H1 (cell line): ENCODE data around the gene PLEKHN1. TPM values are rescaled to one million over a fixed set of nuclear protein-coding genes. Genes with fewer than 3 reads are reported as not detected.

Experiments used
- CTCF ChIA-PET: fragments of 300-600 bp; sonication (Branson Sonifier 250); formaldehyde crosslinking; loops from one replicate; lab custom pipeline; 2021; ENCODE audit not compliant: partially characterized antibody; lab: Charles Lee
- POLR2A ChIA-PET: fragments of 300-600 bp; sonication (Branson Sonifier 250); formaldehyde crosslinking; loops from one replicate; lab custom pipeline; 2021; ENCODE audit warnings: inconsistent platforms; ENCODE audit not compliant: partially characterized antibody; lab: Charles Lee
- DNase-seq, 2 experiments: peaks; one replicate each; pipeline versions ENCODE4 v3.0.0 to v3.0.0-alpha.2; 2010 to 2022; ENCODE audit warnings: low spot score in 2 of 2, low read depth in 1 of 2, mixed read lengths in 1 of 2
- FAIRE-seq: peaks from 2 replicates; lab custom pipeline; 2011; peaks lifted over from hg19 to GRCh38; lab: Jason Lieb, UNC
- H2AFZ ChIP-seq: 2 replicates; pipeline ENCODE4 v1.8.1; 2012; ENCODE audit warnings: low read length, inconsistent platforms
- H2AK5ac ChIP-seq: 2 replicates; pipeline ENCODE4 v1.6.1; 2013; ENCODE audit warnings: low read depth, low read length
- H2BK120ac ChIP-seq: replicated peaks from 2 replicates; pipeline ENCODE3; 2013; ENCODE audit warnings: low read depth, low read length, inconsistent platforms
- H2BK12ac ChIP-seq: 2 replicates; pipeline ENCODE4 v1.6.1; 2013; ENCODE audit warnings: low read depth, low read length
- H2BK15ac ChIP-seq: 2 replicates; pipeline ENCODE4 v1.6.1; 2013; ENCODE audit warnings: low read length
- H2BK20ac ChIP-seq: 2 replicates; pipeline ENCODE4 v1.6.1; 2013; ENCODE audit warnings: low read length
- H2BK5ac ChIP-seq: 2 replicates; pipeline ENCODE4 v1.6.1; 2013; ENCODE audit warnings: low read depth, low read length
- H3K14ac ChIP-seq: 2 replicates; pipeline ENCODE4 v1.6.1; 2013; ENCODE audit warnings: inconsistent platforms; ENCODE audit not compliant: insufficient read length
- H3K18ac ChIP-seq: 2 replicates; pipeline ENCODE4 v1.6.1; 2013; ENCODE audit warnings: low read length; ENCODE audit errors: extremely low read depth
- H3K23ac ChIP-seq: 2 replicates; pipeline ENCODE4 v1.6.1; 2013; ENCODE audit warnings: inconsistent platforms; ENCODE audit not compliant: insufficient read length
- H3K23me2 ChIP-seq: 2 replicates; pipeline ENCODE4 v1.6.1; 2013; ENCODE audit warnings: low read depth, low read length
- H3K27ac ChIP-seq: 2 replicates; pipeline ENCODE4 v1.6.1; 2011; ENCODE audit warnings: low read depth, low read length, inconsistent platforms
- H3K27me3 ChIP-seq, 4 experiments: replicated peaks in 1 of 4; 1 replicate in 1 of 4; 2 replicates in 3 of 4; pipeline versions ENCODE4 v1.6.1 to v1.8.1; 2011 to 2013; ENCODE audit warnings: low read length in 3 of 4, mild to moderate bottlenecking in 3 of 4, inconsistent platforms in 2 of 4, mixed read lengths in 2 of 4, moderate library complexity in 1 of 4; ENCODE audit not compliant: control insufficient read depth in 3 of 4, insufficient read depth in 3 of 4; ENCODE audit errors: extremely low read depth in 1 of 4
- H3K36me3 ChIP-seq, 4 experiments: 2 replicates each; pipeline versions ENCODE4 v1.6.1 to v1.8.1; 2011 to 2013; ENCODE audit warnings: mild to moderate bottlenecking in 4 of 4, low read length in 3 of 4, moderate library complexity in 2 of 4, control low read depth in 1 of 4, inconsistent platforms in 1 of 4; ENCODE audit not compliant: insufficient read depth in 4 of 4, control insufficient read depth in 2 of 4
- H3K4ac ChIP-seq: replicated peaks from 2 replicates; pipeline ENCODE3; 2013; ENCODE audit warnings: low read length, low read depth, mixed read lengths, inconsistent platforms; ENCODE audit not compliant: insufficient read length
- H3K4me1 ChIP-seq, 4 experiments: replicated peaks in 1 of 4; 1 replicate in 1 of 4; 2 replicates in 3 of 4; pipeline versions ENCODE4 v1.6.1 to v1.8.1; 2011 to 2013; ENCODE audit warnings: low read length in 3 of 4, inconsistent platforms in 2 of 4, mixed read lengths in 1 of 4; ENCODE audit not compliant: insufficient read depth in 4 of 4, control insufficient read depth in 3 of 4
- H3K4me2 ChIP-seq, 2 experiments: 2 replicates each; pipeline versions ENCODE4 v1.6.1 to v1.8.1; 2011 to 2013; ENCODE audit warnings: low read depth in 2 of 2, low read length in 2 of 2, control low read depth in 1 of 2, inconsistent platforms in 1 of 2, mild to moderate bottlenecking in 1 of 2; ENCODE audit not compliant: insufficient read depth in 1 of 2
- H3K4me3 ChIP-seq, 4 experiments: fragments of 200-600, 300-600 bp in 1 of 4; sonication (generic), shearing (Covaris generic), sonication (Bioruptor Twin) in 1 of 4; 2 replicates each; pipeline versions ENCODE4 v1.5.1 to v1.8.1; 2011 to 2016; ENCODE audit warnings: low read length in 4 of 4, low read depth in 3 of 4, control low read depth in 2 of 4, inconsistent platforms in 2 of 4, mild to moderate bottlenecking in 2 of 4, mixed read lengths in 1 of 4, moderate library complexity in 1 of 4; ENCODE audit not compliant: insufficient read depth in 2 of 4; ENCODE audit errors: extremely low read depth in 1 of 4
- H3K56ac ChIP-seq: replicated peaks from 2 replicates; pipeline ENCODE3; 2013; ENCODE audit warnings: low read depth, mild to moderate bottlenecking, mixed read lengths, low read length, inconsistent platforms; ENCODE audit not compliant: insufficient read length
- H3K79me1 ChIP-seq: 2 replicates; pipeline ENCODE4 v1.6.1; 2013; ENCODE audit warnings: low read depth, low read length, control low read depth
- H3K79me2 ChIP-seq, 2 experiments: 2 replicates each; pipeline versions ENCODE4 v1.6.1 to v1.8.1; 2012 to 2013; ENCODE audit warnings: low read length in 2 of 2, mild to moderate bottlenecking in 2 of 2, inconsistent platforms in 1 of 2; ENCODE audit not compliant: insufficient read depth in 2 of 2, control insufficient read depth in 1 of 2
- H3K9ac ChIP-seq, 4 experiments: replicated peaks in 1 of 4; 1 replicate in 1 of 4; 2 replicates in 3 of 4; pipeline versions ENCODE4 v1.6.1 to v1.8.1; 2011 to 2013; ENCODE audit warnings: low read depth in 3 of 4, low read length in 3 of 4, control low read depth in 2 of 4, mild to moderate bottlenecking in 2 of 4, moderate library complexity in 2 of 4, inconsistent platforms in 1 of 4; ENCODE audit errors: extremely low read depth in 1 of 4
- H3K9me3 ChIP-seq, 2 experiments: 2 replicates each; pipeline versions ENCODE4 v1.6.1 to v1.8.1; 2012 to 2013; ENCODE audit warnings: mild to moderate bottlenecking in 2 of 2, moderate library complexity in 2 of 2, control low read depth in 1 of 2, inconsistent platforms in 1 of 2, low read depth in 1 of 2, low read length in 1 of 2, mixed read lengths in 1 of 2; ENCODE audit not compliant: insufficient read depth in 2 of 2
- H4K20me1 ChIP-seq, 2 experiments: replicated peaks in 1 of 2; 2 replicates each; pipeline versions ENCODE3 to v1.8.1; 2011 to 2013; ENCODE audit warnings: inconsistent platforms in 2 of 2, low read length in 2 of 2, mild to moderate bottlenecking in 1 of 2; ENCODE audit not compliant: insufficient read depth in 2 of 2, control insufficient read depth in 1 of 2
- H4K5ac ChIP-seq: 2 replicates; pipeline ENCODE4 v1.6.1; 2013; ENCODE audit warnings: low read length, low read depth, mixed read lengths, inconsistent platforms; ENCODE audit not compliant: insufficient read length
- H4K8ac ChIP-seq: 2 replicates; pipeline ENCODE4 v1.8.0; 2013; ENCODE audit warnings: mild to moderate bottlenecking, moderate library complexity, low read length, inconsistent platforms; ENCODE audit not compliant: insufficient read depth; ENCODE audit errors: extremely low read depth
- H4K91ac ChIP-seq: replicated peaks from 2 replicates; pipeline ENCODE3; 2013; ENCODE audit warnings: low read length, mixed read lengths, inconsistent platforms; ENCODE audit not compliant: insufficient read length
- FOSL1 ChIP-seq: IDR thresholded peaks from 2 replicates; pipeline ENCODE4 v1.6.1; 2011; ENCODE audit warnings: mild to moderate bottlenecking, low read depth, low read length, moderate library complexity; ENCODE audit not compliant: insufficient read depth
- MAFK ChIP-seq: IDR thresholded peaks from 2 replicates; pipeline ENCODE4 v1.6.1; 2012; ENCODE audit warnings: low read depth, mild to moderate bottlenecking, improper control_type of control experiment, low read length
- MAX ChIP-seq: IDR thresholded peaks from 2 replicates; pipeline ENCODE4 v1.6.1; 2012; ENCODE audit warnings: inconsistent platforms
- POLR2AphosphoS5 ChIP-seq: IDR thresholded peaks from 2 replicates; pipeline ENCODE4 v1.6.1; 2011; ENCODE audit warnings: low read depth, low read length
- RFX5 ChIP-seq: IDR thresholded peaks from 2 replicates; pipeline ENCODE4 v1.6.1; 2011; ENCODE audit warnings: low read depth, low read length, improper control_type of control experiment, borderline replicate concordance
- SAP30 ChIP-seq: fragments of 300-600 bp; sonication (generic); IDR thresholded peaks from 2 replicates; pipeline ENCODE4 v1.7.1; 2012; ENCODE audit warnings: low read length, moderate library complexity, mild to moderate bottlenecking, inconsistent platforms; ENCODE audit not compliant: insufficient read depth, insufficient replicate concordance
- SIRT6 ChIP-seq: IDR thresholded peaks from one replicate; pipeline ENCODE4 v1.7.1; 2012; ENCODE audit warnings: low read length, inconsistent platforms
- SIX5 ChIP-seq: IDR thresholded peaks from 2 replicates; pipeline ENCODE4 v1.6.1; 2011; ENCODE audit warnings: mild to moderate bottlenecking, low read depth, low read length
- SP1 ChIP-seq: IDR thresholded peaks from 2 replicates; pipeline ENCODE4 v1.6.1; 2011; ENCODE audit warnings: low read depth, low read length
- TBP ChIP-seq: IDR thresholded peaks from 2 replicates; pipeline ENCODE4 v1.6.1; 2011; ENCODE audit warnings: low read depth, low read length, improper control_type of control experiment
- TEAD4 ChIP-seq: IDR thresholded peaks from 2 replicates; pipeline ENCODE4 v1.6.1; 2012; ENCODE audit warnings: low read depth, low read length, inconsistent platforms, mixed read lengths
- WGBS, 2 experiments: shearing (Covaris generic) in 1 of 2; methylation state at CpG; one replicate each; pipeline versions ENCODE4 v1.1.6 to v1.1.7; 2013 to 2015; ENCODE audit warnings: low lambda C conversion rate in 2 of 2, mixed read lengths in 2 of 2, inconsistent platforms in 1 of 2, low coverage in 1 of 2, missing lambda C conversion rate in 1 of 2; ENCODE audit not compliant: insufficient replicate concordance in 2 of 2, insufficient coverage in 1 of 2, insufficient read length in 1 of 2; ENCODE audit errors: extremely low coverage in 1 of 2, missing lambda C conversion rate in 1 of 2; 5-methylcytosine and 5-hydroxymethylcytosine counted together
- polyA plus RNA-seq, 7 experiments: library from polyadenylated mRNA; depleted of rRNA in 3 of 7; stranded (reverse) in 5 of 7; unstranded in 2 of 7; fragments of >200 nt in 5 of 7; fragments of 200-250 nt in 2 of 7; gene quantifications; 1 replicate in 5 of 7; 2 replicates in 1 of 7; 4 replicates in 1 of 7; pipeline versions ENCODE4 v1.2.1 to v1.2.3, GENCODE V29; 2011 to 2013; ENCODE audit warnings: missing spikeins in 2 of 7, mixed read lengths in 2 of 7
- total RNA-seq: library from RNA; stranded (reverse); fragmentation: NEBNext Ultra II Directional; extraction: Animal tissue kit (Norgen Biotek cat#: 25700); gene quantifications from 2 replicates; pipeline ENCODE4 v1.2.1, GENCODE V29; 2021

Gene PLEKHN1
- total and polyA plus RNA-seq, 2 of the 8 experiments (the other 6 are each of a cell fraction or from before 2014, with no cell fraction given), result 0.39 to 1.5 TPM

- H4K5ac ChIP-seq, result peak within 1 kb of the TSS; percentile 78
- no peak within 1 kb of the TSS for H2AFZ ChIP-seq
- no peak within 1 kb of the TSS for H3K23ac ChIP-seq
- whole genome bisulfite sequencing, 2 experiments, result 1% methylated on average over 40 of the region's 95 CpGs; no CpG with 5 or more reads in 1 of the 2 experiments
- POLR2A ChIA-PET, result interaction anchor here (1.0 to 2.2 kb wide), 8 partner anchors 14 to 34 kb away, joined by 4 to 6 read pairs (median 4); no protein-coding TSS in a partner anchor
- peaks cover 0 to 8% of the 10 kb centered on the region in 2 experiments for H4K20me1 ChIP-seq
- peaks cover 13% of the 10 kb centered on the region; the same call in 1 of the 2 replicates for H3K23me2 ChIP-seq
- H3K79me1 ChIP-seq, result no peaks in the 10 kb centered on the region
- peaks cover 0 to 31% (median 15%) of the 10 kb centered on the region in 4 experiments; a peak in 6 of 7 replicates for H3K4me1 ChIP-seq
- H3K36me3 ChIP-seq, result peaks cover 0 to 18% (median 0%) of the 10 kb centered on the region in 4 experiments; a peak in 1 of 8 replicates
- H2BK12ac ChIP-seq, result peak within 1 kb of the TSS; percentile 92
- peak within 1 kb of the TSS; percentile 43 for H2BK120ac ChIP-seq
- H4K8ac ChIP-seq, result peak within 1 kb of the TSS; percentile 95
- H3K14ac ChIP-seq, result no peak within 1 kb of the TSS
- H3K9me3 ChIP-seq, result no peaks in the 10 kb centered on the region; a peak in 1 of 4 replicates
- FAIRE-seq, result no peak
- H3K56ac ChIP-seq, result no peak within 1 kb of the TSS
- CTCF ChIA-PET, result interaction anchor here (0.7 to 4.7 kb wide), 4 partner anchors 10 to 24 kb away, joined by 3 to 60 read pairs (median 22); partner anchors contain the start of genes ISG15 and PERM1
- no peak within 1 kb of the TSS for H3K27ac ChIP-seq
- H3K4ac ChIP-seq, result no peak within 1 kb of the TSS
- H4K91ac ChIP-seq, result peak within 1 kb of the TSS; percentile 65
- peak within 1 kb of the TSS; percentile 52 for H2BK5ac ChIP-seq
- peak within 1 kb of the TSS in 2 of 4 experiments; percentile 47 to 67; a peak in 2 of 7 replicates for H3K9ac ChIP-seq
- peak in 1 of 2 experiments; percentile 93 for DNase-seq
- no peak within 1 kb of the TSS; the same call in 1 of the 2 replicates for H2AK5ac ChIP-seq
- H2BK15ac ChIP-seq, result peak within 1 kb of the TSS; percentile 16; the same call in 1 of the 2 replicates
- no peaks in the 10 kb centered on the region for H3K79me2 ChIP-seq
- H3K18ac ChIP-seq, result peak within 1 kb of the TSS; percentile 60
- H2BK20ac ChIP-seq, result 0 out of 2 replicates have a peak within 1 kb of the TSS, but pooled peaks have one; percentile 80
- peaks cover 47 to 89% (median 73%) of the 10 kb centered on the region in 4 experiments for H3K27me3 ChIP-seq
- H3K4me2 ChIP-seq, result peak within 1 kb of the TSS; percentile 56 to 71
- peak within 1 kb of the TSS; percentile 34 to 77 (median 48) for H3K4me3 ChIP-seq
- TF ChIP-seq RFX5 (no peak), SP1 (no peak), FOSL1 (no peak), SIRT6 (no peak), TEAD4 (peak; percentile 55; the same call in 1 of the 2 replicates), SIX5 (no peak), TBP (no peak), POLR2AphosphoS5 (no peak), MAX (peak; percentile 43; the same call in 1 of the 2 replicates), SAP30 (no peak), MAFK (no peak)
These were observed 33.6 kb downstream of the PLEKHN1 start, which contains the start of gene HES4 for GRCh38 chr1:999725-1000356. Gene HES4 (minus strand): TSS chr1:1000097. CDS start chr1:999973, 124 bp downstream.
